HepG2 (cell line): Measurements from ENCODE around the gene CALML6. TPM values are rescaled to one million over a fixed set of nuclear protein-coding genes. Genes with fewer than 3 reads are reported as not detected.

Experiments
- GLMP ChIP-seq: sonication (generic); formaldehyde crosslinking; IDR thresholded peaks from 2 replicates; pipeline ENCODE4 v1.9.0; 2021; ENCODE audit warnings: missing genetic modification reagents, mild to moderate bottlenecking, borderline replicate concordance
- KDM1A ChIP-seq: IDR thresholded peaks from 2 replicates; pipeline ENCODE4 v1.6.1; 2016; ENCODE audit warnings: missing compliant biosample characterization
- MTA1 ChIP-seq: sonication (generic); formaldehyde crosslinking; IDR thresholded peaks from 2 replicates; pipeline ENCODE4 v1.4.0; 2020; ENCODE audit warnings: missing genetic modification reagents, mild to moderate bottlenecking, borderline replicate concordance
- NCOA5 ChIP-seq: sonication (generic); formaldehyde crosslinking; IDR thresholded peaks from 2 replicates; pipeline ENCODE4 v1.4.0; 2020; ENCODE audit warnings: missing genetic modification reagents
- RAD21 ChIP-seq: fragments of 450-650 bp; formaldehyde crosslinking; IDR thresholded peaks from 2 replicates; pipeline ENCODE4 v1.5.0; 2020; ENCODE audit warnings: mild to moderate bottlenecking
- SSRP1 ChIP-seq: IDR thresholded peaks from 2 replicates; pipeline ENCODE4 v1.6.1; 2016; ENCODE audit warnings: control low read depth
- TRIM22 ChIP-seq: fragments of 450-650 bp; IDR thresholded peaks from 2 replicates; pipeline ENCODE4 v1.6.1; 2017
- ZFP37 ChIP-seq: sonication (generic); formaldehyde crosslinking; IDR thresholded peaks from 2 replicates; pipeline ENCODE4 v1.4.0; 2020; ENCODE audit warnings: missing genetic modification reagents, borderline replicate concordance
- ZFP41 ChIP-seq: sonication (generic); formaldehyde crosslinking; IDR thresholded peaks from 2 replicates; pipeline ENCODE4 v1.4.0; 2020; ENCODE audit warnings: mild to moderate bottlenecking, missing genetic modification reagents, borderline replicate concordance
- ZMYM4 ChIP-seq: sonication (generic); formaldehyde crosslinking; IDR thresholded peaks from 2 replicates; pipeline ENCODE4 v1.8.1; 2023; ENCODE audit warnings: mild to moderate bottlenecking, missing genetic modification reagents
- ZNF17 ChIP-seq: sonication (generic); formaldehyde crosslinking; IDR thresholded peaks from 2 replicates; pipeline ENCODE4 v1.5.0; 2020; ENCODE audit warnings: mild to moderate bottlenecking, missing genetic modification reagents
- ZNF354B ChIP-seq: sonication (generic); formaldehyde crosslinking; IDR thresholded peaks from 2 replicates; pipeline ENCODE4 v1.8.0; 2022; ENCODE audit warnings: mild to moderate bottlenecking, missing genetic modification reagents
- ZNF382 ChIP-seq: sonication (generic); formaldehyde crosslinking; IDR thresholded peaks from 2 replicates; pipeline ENCODE4 v1.5.0; 2020; ENCODE audit warnings: missing genetic modification reagents, mild to moderate bottlenecking, borderline replicate concordance
- polyA plus RNA-seq, 8 experiments: library from polyadenylated mRNA; depleted of rRNA in 3 of 8; stranded (reverse) in 7 of 8; unstranded in 1 of 8; fragments of >200 nt; fragmentation: Illumina TruSeq in 4 of 8; extraction: Trizol in 4 of 8; gene quantifications; 2 replicates each; pipeline versions ENCODE4 v1.2.1 to v1.2.3, GENCODE V29; 2011 to 2016; ENCODE audit warnings: low read depth in 4 of 8, missing spikeins in 1 of 8, mixed read lengths in 1 of 8; ENCODE audit not compliant: insufficient read depth in 1 of 8
- total RNA-seq, 5 experiments: library from RNA; depleted of rRNA; stranded (reverse); fragments of >200 nt; fragmentation: Illumina TruSeq; extraction: Trizol; gene quantifications; 2 replicates each; pipeline ENCODE4 v1.2.3, GENCODE V29; 2016; ENCODE audit warnings: low read depth in 1 of 5
- TF ChIP-seq, protein P1 (sequence below): sonication (generic); formaldehyde crosslinking; IDR thresholded peaks from 2 replicates; pipeline ENCODE4 v1.8.1; 2023; ENCODE audit warnings: mild to moderate bottlenecking, missing genetic modification reagents
- TF ChIP-seq, protein P2 (sequence below): sonication (generic); formaldehyde crosslinking; IDR thresholded peaks from 2 replicates; pipeline ENCODE4 v1.5.1; 2020; ENCODE audit warnings: mild to moderate bottlenecking, moderate library complexity, missing genetic modification reagents
- TF ChIP-seq, protein P3 (sequence below): sonication (generic); formaldehyde crosslinking; conservative IDR thresholded peaks from 2 replicates; pipeline ENCODE4 v1.4.0; 2020; ENCODE audit warnings: mild to moderate bottlenecking, missing genetic modification reagents, moderate library complexity

Gene CALML6
- total and polyA plus RNA-seq, 2 of the 13 experiments (the other 11 are each of a cell fraction or from before 2014, with no cell fraction given), result 0.11 to 0.12 TPM

- TF ChIP-seq GLMP (CRISPR knock-in tag) (no peak), ZNF17 (no peak), ZFP41 (CRISPR knock-in tag) (no peak; the same call in 1 of the 2 replicates), KDM1A (CRISPR knock-in tag) (peak; percentile 45; the same call in 1 of the 2 replicates), MTA1 (CRISPR knock-in tag) (peak; percentile 83), TRIM22 (no peak), ZMYM4 (CRISPR knock-in tag) (peak; percentile 49), ZFP37 (CRISPR knock-in tag) (no peak), RAD21 (CRISPR knock-in tag) (no peak), NCOA5 (CRISPR knock-in tag) (0 out of 2 replicates have a peak, but pooled peaks have one; percentile 3), ZNF382 (CRISPR knock-in tag) (no peak), SSRP1 (CRISPR knock-in tag) (no peak), ZNF354B (CRISPR knock-in tag) (no peak)
- TF ChIP-seq, protein P1, sequence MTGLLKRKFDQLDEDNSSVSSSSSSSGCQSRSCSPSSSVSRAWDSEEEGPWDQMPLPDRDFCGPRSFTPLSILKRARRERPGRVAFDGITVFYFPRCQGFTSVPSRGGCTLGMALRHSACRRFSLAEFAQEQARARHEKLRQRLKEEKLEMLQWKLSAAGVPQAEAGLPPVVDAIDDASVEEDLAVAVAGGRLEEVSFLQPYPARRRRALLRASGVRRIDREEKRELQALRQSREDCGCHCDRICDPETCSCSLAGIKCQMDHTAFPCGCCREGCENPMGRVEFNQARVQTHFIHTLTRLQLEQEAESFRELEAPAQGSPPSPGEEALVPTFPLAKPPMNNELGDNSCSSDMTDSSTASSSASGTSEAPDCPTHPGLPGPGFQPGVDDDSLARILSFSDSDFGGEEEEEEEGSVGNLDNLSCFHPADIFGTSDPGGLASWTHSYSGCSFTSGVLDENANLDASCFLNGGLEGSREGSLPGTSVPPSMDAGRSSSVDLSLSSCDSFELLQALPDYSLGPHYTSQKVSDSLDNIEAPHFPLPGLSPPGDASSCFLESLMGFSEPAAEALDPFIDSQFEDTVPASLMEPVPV (CRISPR knock-in tag), result peak; percentile 58; the same call in 1 of the 2 replicates
- TF ChIP-seq, protein P2, sequence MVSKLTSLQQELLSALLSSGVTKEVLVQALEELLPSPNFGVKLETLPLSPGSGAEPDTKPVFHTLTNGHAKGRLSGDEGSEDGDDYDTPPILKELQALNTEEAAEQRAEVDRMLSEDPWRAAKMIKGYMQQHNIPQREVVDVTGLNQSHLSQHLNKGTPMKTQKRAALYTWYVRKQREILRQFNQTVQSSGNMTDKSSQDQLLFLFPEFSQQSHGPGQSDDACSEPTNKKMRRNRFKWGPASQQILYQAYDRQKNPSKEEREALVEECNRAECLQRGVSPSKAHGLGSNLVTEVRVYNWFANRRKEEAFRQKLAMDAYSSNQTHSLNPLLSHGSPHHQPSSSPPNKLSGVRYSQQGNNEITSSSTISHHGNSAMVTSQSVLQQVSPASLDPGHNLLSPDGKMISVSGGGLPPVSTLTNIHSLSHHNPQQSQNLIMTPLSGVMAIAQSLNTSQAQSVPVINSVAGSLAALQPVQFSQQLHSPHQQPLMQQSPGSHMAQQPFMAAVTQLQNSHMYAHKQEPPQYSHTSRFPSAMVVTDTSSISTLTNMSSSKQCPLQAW (CRISPR knock-in tag), result peak; percentile 78
- TF ChIP-seq, protein P3, sequence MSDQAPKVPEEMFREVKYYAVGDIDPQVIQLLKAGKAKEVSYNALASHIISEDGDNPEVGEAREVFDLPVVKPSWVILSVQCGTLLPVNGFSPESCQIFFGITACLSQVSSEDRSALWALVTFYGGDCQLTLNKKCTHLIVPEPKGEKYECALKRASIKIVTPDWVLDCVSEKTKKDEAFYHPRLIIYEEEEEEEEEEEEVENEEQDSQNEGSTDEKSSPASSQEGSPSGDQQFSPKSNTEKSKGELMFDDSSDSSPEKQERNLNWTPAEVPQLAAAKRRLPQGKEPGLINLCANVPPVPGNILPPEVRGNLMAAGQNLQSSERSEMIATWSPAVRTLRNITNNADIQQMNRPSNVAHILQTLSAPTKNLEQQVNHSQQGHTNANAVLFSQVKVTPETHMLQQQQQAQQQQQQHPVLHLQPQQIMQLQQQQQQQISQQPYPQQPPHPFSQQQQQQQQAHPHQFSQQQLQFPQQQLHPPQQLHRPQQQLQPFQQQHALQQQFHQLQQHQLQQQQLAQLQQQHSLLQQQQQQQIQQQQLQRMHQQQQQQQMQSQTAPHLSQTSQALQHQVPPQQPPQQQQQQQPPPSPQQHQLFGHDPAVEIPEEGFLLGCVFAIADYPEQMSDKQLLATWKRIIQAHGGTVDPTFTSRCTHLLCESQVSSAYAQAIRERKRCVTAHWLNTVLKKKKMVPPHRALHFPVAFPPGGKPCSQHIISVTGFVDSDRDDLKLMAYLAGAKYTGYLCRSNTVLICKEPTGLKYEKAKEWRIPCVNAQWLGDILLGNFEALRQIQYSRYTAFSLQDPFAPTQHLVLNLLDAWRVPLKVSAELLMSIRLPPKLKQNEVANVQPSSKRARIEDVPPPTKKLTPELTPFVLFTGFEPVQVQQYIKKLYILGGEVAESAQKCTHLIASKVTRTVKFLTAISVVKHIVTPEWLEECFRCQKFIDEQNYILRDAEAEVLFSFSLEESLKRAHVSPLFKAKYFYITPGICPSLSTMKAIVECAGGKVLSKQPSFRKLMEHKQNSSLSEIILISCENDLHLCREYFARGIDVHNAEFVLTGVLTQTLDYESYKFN, result peak; percentile 96
Measured at GRCh38 chr1:1942753-1943656, 27.9 kb downstream of the CALML6 start (continued).
